Activated CD8-positive, alpha-beta T cell treated with anti-CD3 and anti-CD28 coated beads for 36 hours (primary cell): ENCODE data around the gene ITGA5. TPM values are rescaled to one million over a fixed set of nuclear protein-coding genes. Genes with fewer than 3 reads are reported as not detected.

ENCODE experiments used
- ATAC-seq: fragments of 200-7000 bp; cut with Tn5 transposase; one replicate; pipeline ENCODE4 v1.10.0; 2021; ENCODE audit warnings: mild to moderate bottlenecking, moderate library complexity
- CTCF ChIA-PET: fragments of 350-600 bp; sonication (Branson Sonifier 250); formaldehyde crosslinking; loops from one replicate; lab custom pipeline; 2021; ENCODE audit warnings: antibody characterized with exemption; lab: Charles Lee
- POLR2A ChIA-PET: fragments of 350-600 bp; sonication (Branson Sonifier 250); formaldehyde crosslinking; loops from one replicate; lab custom pipeline; 2021; ENCODE audit warnings: antibody characterized with exemption; lab: Charles Lee
- DNase-seq: peaks from one replicate; pipeline ENCODE4 v3.0.0-alpha.2; 2020
- H3K27ac Mint-ChIP-seq: one replicate; pipeline ENCODE4 v1.8.0; 2021; ENCODE audit warnings: mild to moderate bottlenecking, mixed read lengths
- H3K27me3 Mint-ChIP-seq: one replicate; pipeline ENCODE4 v1.8.0; 2021; ENCODE audit warnings: mixed read lengths
- H3K36me3 Mint-ChIP-seq: one replicate; pipeline ENCODE4 v1.8.0; 2021; ENCODE audit warnings: low read depth, mixed read lengths
- H3K4me1 Mint-ChIP-seq: one replicate; pipeline ENCODE4 v1.8.0; 2021; ENCODE audit warnings: low read depth, mixed read lengths
- H3K4me3 Mint-ChIP-seq: one replicate; pipeline ENCODE4 v1.8.0; 2021; ENCODE audit warnings: mild to moderate bottlenecking, moderate library complexity, mixed read lengths
- H3K9me3 Mint-ChIP-seq: one replicate; pipeline ENCODE4 v1.8.0; 2021; ENCODE audit warnings: mixed read lengths
- CTCF ChIP-seq: fragments of 200-600 bp; IDR thresholded peaks from one replicate; pipeline ENCODE4 v1.8.0; 2022; ENCODE audit warnings: antibody characterized with exemption, mild to moderate bottlenecking
- intact Hi-C: fragments of 100-400 bp; cut with micrococcal nuclease; formaldehyde crosslinking; loops from one replicate; pipeline ENCODE4 v1.10.0; 2022
- total RNA-seq, 2 experiments: library from RNA; stranded (reverse); gene quantifications; one replicate each; pipeline ENCODE4 v1.2.3, GENCODE V29; 2021

Gene ITGA5
- total RNA-seq, 2 experiments from 2014 or later: 35.2 to 36.6 TPM

- no peaks in the 10 kb centered on the region for H3K9me3 Mint-ChIP-seq
- CTCF ChIA-PET: interaction anchor here (0.7 to 9.0 kb wide), 26 partner anchors 9 to 145 kb away, joined by 3 to 117 read pairs (median 4); partner anchors contain the start of genes CBX5, COPZ1 and NCKAP1L
- intact Hi-C loops: loop anchor here (5.0 kb wide), 2 partner anchors 33 to 68 kb away; partner anchors contain the start of gene COPZ1
- no peak overlapping the region for H3K27ac Mint-ChIP-seq
- ATAC-seq (no peak), DNase-seq (no peak)
- no peaks in the 10 kb centered on the region for H3K36me3 Mint-ChIP-seq
- H3K4me3 Mint-ChIP-seq: no peak overlapping the region
- peaks cover 24% of the 10 kb centered on the region for H3K4me1 Mint-ChIP-seq
- POLR2A ChIA-PET: interaction anchor here (0.7 to 6.3 kb wide), 11 partner anchors 8 to 79 kb away, joined by 3 to 70 read pairs (median 4); partner anchors contain the start of genes CBX5 and HNRNPA1
- TF ChIP-seq CTCF: no peak
- no peaks in the 10 kb centered on the region for H3K27me3 Mint-ChIP-seq
Measured at GRCh38 chr12:54359762-54360351, 59.2 kb downstream of the ITGA5 start.

- intact Hi-C loops: no loop called here
Measured at GRCh38 chr12:54358945-54359761, 59.9 kb downstream of the ITGA5 start.

GRCh38 chr12:54358191-54358944 lies 60.7 kb downstream of the ITGA5 start:
- DNase-seq (peak; percentile 64), ATAC-seq (peak; percentile 21)
- H3K4me1 Mint-ChIP-seq: peaks cover 12% of the 10 kb centered on the region
- no peaks in the 10 kb centered on the region for H3K36me3 Mint-ChIP-seq
- H3K27me3 Mint-ChIP-seq: no peaks in the 10 kb centered on the region
- no peak overlapping the region for H3K4me3 Mint-ChIP-seq
- ChIA-PET CTCF (interaction anchor here (0.7 to 9.0 kb wide), 19 partner anchors 8 to 143 kb away, joined by 3 to 117 read pairs (median 5); partner anchors contain the start of genes COPZ1 and NCKAP1L), POLR2A (interaction anchor here (0.7 to 6.3 kb wide), 17 partner anchors 9 to 174 kb away, joined by 3 to 70 read pairs (median 4); partner anchors contain the start of genes CBX5, COPZ1 and HNRNPA1)
- intact Hi-C loops: no loop called here
- H3K9me3 Mint-ChIP-seq: no peaks in the 10 kb centered on the region
- no peak for TF ChIP-seq CTCF
- H3K27ac Mint-ChIP-seq: no peak overlapping the region

More at GRCh38 chr12:54358945-54359761, 59.9 kb downstream of the ITGA5 start:
- CTCF ChIA-PET: interaction anchor here (0.7 to 9.0 kb wide), 19 partner anchors 9 to 144 kb away, joined by 3 to 117 read pairs (median 5); partner anchors contain the start of genes CBX5, COPZ1 and NCKAP1L
- peak; percentile 97 for DNase-seq
- TF ChIP-seq CTCF: no peak
- Mint-ChIP-seq H3K36me3 (no peaks in the 10 kb centered on the region), H3K4me3 (no peak overlapping the region), H3K9me3 (no peaks in the 10 kb centered on the region), H3K27ac (no peak overlapping the region), H3K4me1 (peaks cover 17% of the 10 kb centered on the region), H3K27me3 (no peaks in the 10 kb centered on the region)
- peak; percentile 93 for ATAC-seq
- POLR2A ChIA-PET: interaction anchor here (0.7 to 6.3 kb wide), 18 partner anchors 9 to 173 kb away, joined by 3 to 70 read pairs (median 4); partner anchors contain the start of genes CBX5, COPZ1 and HNRNPA1

- ChIA-PET POLR2A (interaction anchor here (0.6 to 6.3 kb wide), 9 partner anchors 11 to 77 kb away, joined by 3 to 70 read pairs (median 5); partner anchors contain the start of genes CBX5, COPZ1 and HNRNPA1), CTCF (interaction anchor here (1.3 to 9.0 kb wide), 8 partner anchors 11 to 169 kb away, joined by 3 to 117 read pairs (median 16); no protein-coding TSS in a partner anchor)
- Mint-ChIP-seq H3K9me3 (no peaks in the 10 kb centered on the region), H3K27me3 (no peaks in the 10 kb centered on the region), H3K27ac (no peak overlapping the region), H3K36me3 (no peaks in the 10 kb centered on the region), H3K4me3 (no peak overlapping the region), H3K4me1 (peaks cover 12% of the 10 kb centered on the region)
- intact Hi-C loops: no loop called here
- ATAC-seq: no peak
- no peak for TF ChIP-seq CTCF
- no peak for DNase-seq
Measured at GRCh38 chr12:54357506-54358190, 61.4 kb downstream of the ITGA5 start.
